ENCODE measurements around the gene OR2L3.

GRCh38 chr1:248065604-248066003 is 19.0 kb downstream of the OR2L3 start:
- TF ChIP-seq CTCF (IDR thresholded peaks at IDR 0.05), result no peak
- no peak for TF ChIP-seq POLR2A (IDR thresholded peaks at IDR 0.05)
